ENCODE data around the gene SLCO4C1. TPM values are rescaled to one million over a fixed set of nuclear protein-coding genes. Genes with fewer than 3 reads are reported as not detected.

SLCO4C1 gene
- total RNA-seq, 4 donors from 2014 or later = 0.09 to 0.76 TPM; not detected in 2

GRCh38 chr5:102241809-102242421 is 54.2 kb downstream of the SLCO4C1 start:
- H3K36me3 ChIP-seq = no peaks in the 10 kb centered on the region
- no peaks in the 10 kb centered on the region for H3K4me1 ChIP-seq
- no peaks in the 10 kb centered on the region for H3K9me3 ChIP-seq
- H3K27ac ChIP-seq = no peak overlapping the region
- no peak overlapping the region for H3K4me3 ChIP-seq
- no peaks in the 10 kb centered on the region for H3K27me3 ChIP-seq
- TF ChIP-seq POLR2A (IDR thresholded peaks at IDR 0.05) (no peak), CTCF (IDR thresholded peaks at IDR 0.05) (no peak)
- no peak for DNase-seq
- intact Hi-C loops (cut with DNase I; ENCODE audit: low total_unique reads) = no loop called here

GRCh38 chr5:102231693-102232619 is 64.1 kb downstream of the SLCO4C1 start:
- Histone ChIP-seq H3K4me3 (no peak overlapping the region), H3K36me3 (no peaks in the 10 kb centered on the region), H3K4me1 (no peaks in the 10 kb centered on the region), H3K9me3 (no peaks in the 10 kb centered on the region), H3K27ac (no peak overlapping the region), H3K27me3 (no peaks in the 10 kb centered on the region)
- DNase-seq = no peak
- intact Hi-C loops (cut with DNase I; ENCODE audit: low total_unique reads) = no loop called here
- no peak for TF ChIP-seq POLR2A (IDR thresholded peaks at IDR 0.05)
- TF ChIP-seq CTCF (IDR thresholded peaks at IDR 0.05) = no peak

- TF ChIP-seq CTCF (IDR thresholded peaks at IDR 0.05) (no peak), POLR2A (IDR thresholded peaks at IDR 0.05) (no peak)
- no peak for DNase-seq
- intact Hi-C loops (cut with DNase I; ENCODE audit: low total_unique reads) = no loop called here
- Histone ChIP-seq H3K4me1 (no peaks in the 10 kb centered on the region), H3K27me3 (no peaks in the 10 kb centered on the region), H3K9me3 (no peaks in the 10 kb centered on the region), H3K27ac (no peak overlapping the region), H3K36me3 (no peaks in the 10 kb centered on the region), H3K4me3 (no peak overlapping the region)
These were observed 66.4 kb downstream of the SLCO4C1 start for GRCh38 chr5:102229685-102230084.

- TF ChIP-seq CTCF (IDR thresholded peaks at IDR 0.05) (no peak), POLR2A (IDR thresholded peaks at IDR 0.05) (no peak)
- H3K9me3 ChIP-seq = no peaks in the 10 kb centered on the region
- DNase-seq = no peak
- intact Hi-C loops (cut with DNase I; ENCODE audit: low total_unique reads) = no loop called here
- H3K4me1 ChIP-seq = no peaks in the 10 kb centered on the region
- H3K36me3 ChIP-seq = no peaks in the 10 kb centered on the region
- H3K4me3 ChIP-seq = no peak overlapping the region
- no peaks in the 10 kb centered on the region for H3K27me3 ChIP-seq
- H3K27ac ChIP-seq = no peak overlapping the region
These were observed 69.8 kb downstream of the SLCO4C1 start for GRCh38 chr5:102226321-102226720.
